GM19043 (cell line): ENCODE data around the gene SLC35G6.
"Not testable (repeated sequence)": the region's sequence is repeated elsewhere in the genome, so short reads cannot be mapped to it uniquely, and the experiment has no call there.

ENCODE experiments used
- ATAC-seq: cut with Tn5 transposase; IDR thresholded peaks from one replicate; pipeline ENCODE4 v1.9.1; 2021; ENCODE audit warnings: low read depth; ENCODE audit not compliant: unreplicated experiment

The SLC35G6 gene

DNA sequence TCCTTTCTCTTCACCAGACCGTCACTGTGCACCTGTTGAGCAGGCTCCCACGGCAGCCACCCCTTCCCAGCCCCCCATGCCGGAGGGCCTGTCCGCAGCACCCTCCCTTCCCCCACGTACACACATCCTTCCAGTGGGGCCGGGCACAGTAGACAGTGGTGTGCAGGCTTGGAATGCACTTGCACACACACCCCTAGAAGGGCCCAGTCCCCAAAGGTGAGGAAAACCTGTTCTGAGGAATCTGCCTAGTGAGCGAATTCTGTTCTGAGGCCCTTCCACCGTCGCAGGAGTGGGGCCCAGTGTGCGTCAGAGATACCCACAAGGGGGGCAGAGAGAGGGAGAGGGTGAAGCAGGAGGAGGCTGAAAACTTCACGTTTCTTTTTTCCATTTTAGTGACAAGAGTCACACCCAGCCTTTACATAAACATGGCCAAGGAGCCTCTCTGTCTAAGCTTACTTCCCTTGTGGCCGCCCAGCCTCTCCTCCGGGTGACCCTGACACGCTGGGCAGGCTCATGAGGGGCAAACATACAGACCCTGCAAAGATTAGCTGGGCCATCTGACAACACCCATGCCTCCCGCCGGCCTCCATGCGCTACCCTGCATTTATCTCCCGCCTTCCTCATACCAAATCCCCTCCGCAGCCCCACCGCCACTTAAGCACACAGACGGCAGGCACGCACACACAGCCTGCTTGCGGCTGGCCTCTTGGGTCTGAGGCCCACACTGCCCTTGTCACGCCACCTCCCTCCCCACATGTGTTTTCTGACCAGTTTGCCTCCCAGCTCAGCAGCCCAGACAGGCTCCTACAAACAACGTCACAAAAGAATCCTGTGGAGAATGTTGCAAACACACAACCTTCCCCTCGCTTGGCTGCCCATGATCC is 3.6 kb upstream of the SLC35G6 start:
- ATAC-seq, result no peak

DNA sequence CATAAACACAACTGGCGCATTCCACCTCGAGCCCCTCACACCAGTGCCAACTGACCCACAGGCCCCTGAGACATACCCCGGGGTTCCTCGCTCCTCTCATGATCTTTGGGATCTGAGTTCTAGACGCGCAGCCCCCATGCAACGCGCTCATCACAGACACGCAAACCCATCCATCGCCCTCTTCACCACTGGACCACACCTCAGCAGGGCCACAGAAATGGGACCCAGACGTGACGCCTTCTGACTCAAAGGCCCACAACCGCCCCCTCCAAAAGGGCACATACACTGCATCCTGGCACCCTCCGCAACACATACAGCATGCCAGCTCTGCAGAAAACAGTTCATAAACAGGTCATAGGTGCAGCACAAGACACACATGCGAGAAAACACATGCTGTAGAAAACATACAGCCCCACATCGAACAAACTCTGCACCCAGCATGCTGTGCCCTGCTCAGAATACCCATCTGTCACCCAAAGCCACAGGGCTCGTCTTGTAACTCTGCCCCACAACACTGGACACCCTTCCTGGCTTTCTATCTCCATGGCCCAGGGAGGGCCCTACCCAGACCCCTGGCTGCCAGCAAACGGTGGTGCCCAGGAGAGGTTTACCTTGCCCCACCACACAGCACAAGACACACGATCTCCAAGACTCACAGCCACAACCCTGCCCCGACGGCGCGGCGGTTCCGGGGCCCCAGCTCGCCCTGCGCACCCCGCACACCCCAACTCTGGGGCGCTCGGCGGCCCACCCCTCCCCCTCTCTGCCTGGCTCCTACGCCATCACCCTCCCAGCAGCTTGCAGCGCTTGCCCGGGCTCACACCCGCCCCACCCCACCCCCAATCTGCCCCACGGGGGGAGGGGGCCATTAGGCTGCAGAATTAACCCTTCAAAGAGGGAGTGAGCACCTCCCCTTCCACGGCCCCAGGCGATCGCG is 2.7 kb upstream of the SLC35G6 start:
- ATAC-seq, result no peak

- ATAC-seq, result no peak
These were observed 1.8 kb upstream of the SLC35G6 start, which contains the start of gene ZBTB4 for GRCh38 chr17:7479213-7480088. TSS of gene ZBTB4 (minus strand) at chr17:7479631. CDS start at chr17:7466801, 12,830 bp downstream.

- no peak for ATAC-seq
These were observed 1.2 kb upstream of the SLC35G6 start for GRCh38 chr17:7480089-7480384.

GRCh38 chr17:7481842-7482741 is 846 bp downstream of the SLC35G6 start:
- not testable (repeated sequence) for ATAC-seq

DNA sequence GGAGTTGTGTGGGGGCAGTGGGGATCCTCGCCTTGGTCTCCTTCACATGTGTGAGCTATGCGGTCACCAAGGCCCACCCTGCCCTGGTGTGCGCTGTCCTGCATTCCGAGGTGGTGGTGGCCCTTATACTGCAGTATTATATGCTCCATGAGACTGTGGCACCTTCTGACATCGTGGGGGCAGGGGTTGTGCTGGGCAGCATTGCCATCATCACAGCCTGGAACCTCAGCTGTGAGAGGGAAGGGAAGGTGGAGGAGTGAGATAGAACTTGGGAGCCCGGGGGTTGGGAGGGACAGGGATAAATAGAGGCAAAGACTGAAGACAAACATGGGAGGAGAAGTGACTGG is 1.5 kb downstream of the SLC35G6 start:
- ATAC-seq, result not testable (repeated sequence)

DNA sequence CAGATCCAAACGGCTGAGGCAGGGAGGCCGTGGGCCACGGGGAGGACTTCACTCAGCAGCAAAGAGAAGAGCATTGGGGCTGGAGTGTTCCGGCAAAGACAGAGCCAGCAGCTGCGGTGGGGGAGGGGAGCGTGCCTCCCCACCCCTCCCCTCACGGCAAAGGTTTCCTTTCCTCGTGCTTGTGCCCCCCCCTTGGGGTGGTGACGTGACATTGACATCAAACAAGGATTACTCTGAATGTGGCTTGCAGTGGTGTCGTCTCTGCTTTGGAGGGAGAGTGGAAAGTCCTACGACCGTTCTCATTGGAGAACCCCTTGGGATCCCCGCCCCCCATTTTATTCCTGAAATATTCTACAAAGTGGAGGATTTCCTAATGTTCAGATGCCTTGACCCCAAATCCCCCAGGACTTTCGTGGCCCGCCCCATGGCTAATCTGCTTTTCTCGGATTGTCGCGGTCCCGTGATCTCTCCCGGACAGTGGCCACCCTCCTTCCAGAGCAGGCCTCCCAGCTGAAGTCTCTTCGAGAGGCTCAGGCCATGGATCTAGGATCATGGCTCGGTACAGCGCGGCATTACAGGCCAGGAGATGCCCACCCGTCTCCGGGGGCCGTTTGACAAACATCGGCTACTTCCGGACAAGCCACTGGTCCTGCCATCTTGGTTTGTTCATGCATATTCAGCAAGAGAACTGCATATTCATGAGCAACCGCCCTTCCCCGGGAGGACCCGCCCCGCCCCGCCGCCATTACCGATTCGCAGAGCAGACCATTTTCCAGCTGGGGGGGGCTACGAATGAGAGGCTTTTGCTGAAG is 2.2 kb downstream of the SLC35G6 start:
- peak; percentile 44 for ATAC-seq

DNA sequence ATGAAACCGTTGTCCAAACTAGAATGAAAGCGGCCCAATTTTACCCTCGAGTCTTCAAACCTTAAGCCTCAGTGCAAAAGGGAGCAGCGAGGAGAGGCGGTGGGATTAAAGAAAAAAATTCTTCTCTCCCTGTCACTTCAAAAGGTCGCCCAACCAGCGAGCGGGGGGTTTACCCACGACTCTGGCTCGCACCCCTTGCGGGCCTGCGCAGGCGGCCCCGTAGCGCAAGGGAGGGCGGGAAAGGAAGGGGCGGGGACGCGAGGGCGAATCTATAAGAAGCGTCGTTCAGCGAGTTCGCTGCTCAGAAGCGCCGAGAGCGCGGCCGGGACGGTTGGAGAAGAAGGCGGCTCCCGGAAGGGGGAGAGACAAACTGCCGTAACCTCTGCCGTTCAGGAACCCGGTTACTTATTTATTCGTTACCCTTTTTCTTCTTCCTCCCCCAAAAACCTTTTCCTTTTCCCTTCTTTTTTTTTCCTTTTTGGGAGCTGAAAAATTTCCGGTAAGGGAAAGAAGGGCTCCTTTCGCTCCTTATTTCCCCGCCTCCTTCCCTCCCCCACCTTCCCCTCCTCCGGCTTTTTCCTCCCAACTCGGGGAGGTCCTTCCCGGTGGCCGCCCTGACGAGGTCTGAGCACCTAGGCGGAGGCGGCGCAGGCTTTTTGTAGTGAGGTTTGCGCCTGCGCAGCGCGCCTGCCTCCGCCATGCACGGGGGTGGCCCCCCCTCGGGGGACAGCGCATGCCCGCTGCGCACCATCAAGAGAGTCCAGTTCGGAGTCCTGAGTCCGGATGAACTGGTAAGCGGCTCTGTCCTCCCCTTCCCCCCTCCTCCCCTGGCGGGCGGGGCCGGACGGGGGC is 3.0 kb downstream of the SLC35G6 start, which contains the start of gene POLR2A:
Gene POLR2A, plus strand, starts transcription at position 300 of the 852 bp plus-strand sequence.
- peak; percentile 40 for ATAC-seq

DNA sequence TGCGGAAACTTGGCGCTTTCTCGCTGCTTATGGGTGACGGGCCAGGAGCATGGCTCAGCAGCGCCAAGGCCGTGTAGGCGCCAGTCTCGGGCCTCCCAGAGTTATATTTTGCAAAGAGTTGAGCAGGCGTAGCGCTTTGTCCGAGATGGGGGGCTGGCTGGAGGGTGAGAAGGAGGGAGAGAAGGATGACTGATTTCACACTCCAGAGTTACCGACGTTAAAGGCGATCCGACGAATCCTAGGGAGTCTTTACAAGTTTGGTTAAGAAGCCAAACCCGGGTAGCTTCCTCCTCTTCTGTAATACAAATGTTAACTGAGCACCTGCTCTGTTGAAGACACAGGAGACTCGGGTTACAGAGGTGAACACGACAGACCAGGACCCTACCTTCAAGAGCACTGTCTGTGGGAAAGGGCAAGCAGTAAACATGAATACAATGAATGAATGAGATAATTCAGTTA is 3.7 kb downstream of the SLC35G6 start:
- no peak for ATAC-seq

DNA sequence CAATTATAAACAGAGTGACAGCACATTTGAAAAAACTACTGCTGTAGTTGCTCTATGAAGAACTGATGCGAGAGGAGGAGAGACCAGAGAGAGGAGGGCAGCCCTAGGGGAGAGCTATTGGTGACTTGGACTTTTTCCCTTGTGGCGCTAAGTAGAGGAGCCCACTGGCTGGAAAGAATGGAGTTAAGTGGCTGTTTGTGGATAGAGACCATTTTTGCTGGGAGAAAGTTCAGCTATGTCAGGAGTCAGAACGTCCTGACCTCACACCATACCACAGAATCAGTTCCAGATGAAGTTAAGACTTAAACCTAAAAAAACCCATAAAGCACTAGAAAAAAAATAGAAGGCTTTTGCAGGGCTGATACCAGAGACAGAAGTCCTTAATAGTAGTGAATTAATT is 4.9 kb downstream of the SLC35G6 start:
- no peak for ATAC-seq

- no peak for ATAC-seq
These were observed 8.9 kb downstream of the SLC35G6 start for GRCh38 chr17:7490144-7490543.

DNA sequence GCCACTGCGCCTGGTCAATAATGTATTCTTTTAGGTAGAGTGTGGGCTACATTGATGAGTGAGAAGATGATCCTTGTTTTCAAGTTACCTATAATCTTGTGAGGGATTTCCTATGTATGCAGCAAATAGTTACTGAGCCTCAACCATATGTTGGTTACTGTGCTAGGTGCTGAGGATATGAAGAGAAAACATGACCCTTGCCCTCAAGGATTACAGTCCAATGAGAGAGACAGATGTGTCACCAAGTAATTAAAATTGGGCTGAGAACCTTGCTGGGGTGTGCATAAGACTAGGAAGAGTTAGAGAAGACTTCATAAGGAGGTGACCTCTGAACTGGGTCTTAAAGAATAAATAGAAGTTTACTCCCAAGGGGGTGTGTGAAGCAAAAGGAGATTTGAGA is 10.3 kb downstream of the SLC35G6 start:
- ATAC-seq, result no peak

GRCh38 chr17:7493941-7494340 is 12.7 kb downstream of the SLC35G6 start:
- ATAC-seq, result no peak

GRCh38 chr17:7495906-7496434 is 14.7 kb downstream of the SLC35G6 start:
- ATAC-seq, result no peak

- ATAC-seq, result no peak
These were observed 15.4 kb downstream of the SLC35G6 start for GRCh38 chr17:7496470-7497183.

- ATAC-seq, result no peak
These were observed 16.0 kb downstream of the SLC35G6 start for GRCh38 chr17:7497228-7497627.

DNA sequence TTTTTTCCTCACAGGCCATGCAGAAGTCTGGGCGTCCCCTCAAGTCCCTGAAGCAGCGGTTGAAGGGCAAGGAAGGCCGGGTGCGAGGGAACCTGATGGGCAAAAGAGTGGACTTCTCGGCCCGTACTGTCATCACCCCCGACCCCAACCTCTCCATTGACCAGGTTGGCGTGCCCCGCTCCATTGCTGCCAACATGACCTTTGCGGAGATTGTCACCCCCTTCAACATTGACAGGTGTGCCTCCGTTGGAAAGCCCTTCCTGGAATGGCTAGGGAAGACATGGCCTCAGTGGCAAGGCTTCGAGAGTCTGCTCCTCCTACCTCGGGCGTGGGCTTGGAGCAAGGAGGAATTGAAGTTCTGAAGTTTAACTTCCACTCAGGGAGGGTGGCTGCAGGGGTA is 16.4 kb downstream of the SLC35G6 start:
- ATAC-seq, result no peak
